Pancreas (tissue), 10 donors: Measurements from ENCODE around the gene BUB3. TPM values are rescaled to one million over a fixed set of nuclear protein-coding genes. Genes with fewer than 3 reads are reported as not detected.

Source experiments
- ATAC-seq, 4 donors: fragments of 200-7000 bp; cut with Tn5 transposase; one replicate each; pipeline versions ENCODE4 v1.8.0 to v1.9.1; 2020; ENCODE audit warnings: mild to moderate bottlenecking in 4 of 4, moderate library complexity in 4 of 4
- DNase-seq, 6 donors: peaks; one replicate each; pipeline ENCODE4 v3.0.0-alpha.2; 2020
- FAIRE-seq: peaks from 2 replicates; lab custom pipeline; 2012; peaks lifted over from hg19 to GRCh38; lab: Jason Lieb, UNC
- H3K27ac ChIP-seq, 4 donors: fragments of 200-600 bp; sonication (generic); 1 replicate in 3 of 4; 2 replicates in 1 of 4; pipeline versions ENCODE4 v1.5.0 to v1.8.0; 2020
- H3K27me3 ChIP-seq, 4 donors: fragments of 200-600 bp; one replicate each; pipeline ENCODE4 v1.8.0; 2021
- H3K36me3 ChIP-seq, 3 donors: fragments of 200-600 bp; sonication (generic) in 1 of 3; one replicate each; pipeline versions ENCODE4 v1.5.0 to v1.8.0; 2020 to 2021
- H3K4me1 ChIP-seq, 3 donors: fragments of 200-600 bp; one replicate each; pipeline ENCODE4 v1.8.0; 2021
- H3K4me3 ChIP-seq, 4 donors: fragments of 200-600 bp; sonication (generic) in 2 of 4; one replicate each; pipeline versions ENCODE4 v1.5.0 to v1.8.0; 2020 to 2021
- H3K9me3 ChIP-seq, 4 donors: fragments of 200-600 bp; one replicate each; pipeline ENCODE4 v1.8.0; 2021
- CTCF ChIP-seq, 4 donors: fragments of 200-600 bp; sonication (generic) in 3 of 4; IDR thresholded peaks; one replicate each; pipeline versions ENCODE4 v1.5.0 to v1.8.0; 2021; ENCODE audit warnings: antibody characterized with exemption in 4 of 4
- WGBS, 2 donors: extraction: QIAGEN DNeasy Blood & Tissue Kit; methylation state at CpG; one replicate each; pipeline ENCODE4 v1.1.7; 2013; 5-methylcytosine and 5-hydroxymethylcytosine counted together
- intact Hi-C, 3 donors: fragments of 100-400 bp; cut with DNase I; formaldehyde crosslinking; loops; one replicate each; pipeline versions ENCODE4 v1.11.1 to v1.14.2; 2022
- polyA plus RNA-seq, 2 donors: library from polyadenylated mRNA; stranded (reverse); fragments of 200-250 nt; gene quantifications; one replicate each; pipeline ENCODE4 v1.2.3, GENCODE V29; 2013
- total RNA-seq, 6 donors: library from RNA; stranded (reverse); fragmentation: NEBNext Ultra II Directional in 4 of 6; extraction: Animal tissue kit (Norgen Biotek cat#: 25700) in 4 of 6; gene quantifications; one replicate each; pipeline versions ENCODE4 v1.2.1 to v1.2.4, GENCODE V29; 2021 to 2023
- donor health status: healthy with polysubstance abuse.
- donor health status: DM: no; HTN: no; CAD: no; lungs with moderate emphysema.
- donor health status: DM: no; HTN: no; CAD: no.
- donor health status: control.
- donor health status: control.
- donor health status: Bipolar disorder and iron deficiency.
- donor health status: DM: yes; HTN: yes; CAD: no.
- donor health status: DM: no; HTN: no; CAD: no.
- donor health status: DM: no; HTN: no; CAD: no.
- donor health status: DM: yes; HTN: yes; CAD: no.

The BUB3 gene
- total and polyA plus RNA-seq, 8 donors = 10.0 to 33.8 (median 23.0) TPM

GRCh38 chr10:123158682-123159081 is 4.5 kb downstream of the BUB3 start:
- FAIRE-seq = no peak
- intact Hi-C loops = no loop called here
- Histone ChIP-seq H3K9me3 (no peaks in the 10 kb centered on the region), H3K27ac (no peak overlapping the region), H3K27me3 (no peaks in the 10 kb centered on the region), H3K4me3 (no peak overlapping the region), H3K36me3 (peaks cover 0 to 21% (median 3%) of the 10 kb centered on the region in 3 donors), H3K4me1 (peaks cover 3 to 7% (median 4%) of the 10 kb centered on the region in 3 donors)
- WGBS, 2 donors = 73 to 88% methylated on average over 1 of the region's 1 CpG
- no peak for DNase-seq
- no peak for TF ChIP-seq CTCF (IDR thresholded peaks at IDR 0.05)
- ATAC-seq = no peak

GRCh38 chr10:123160311-123160980 is 6.2 kb downstream of the BUB3 start:
- H3K4me1 ChIP-seq = peaks cover 0 to 5% (median 2%) of the 10 kb centered on the region in 3 donors
- intact Hi-C loops = no loop called here
- H3K36me3 ChIP-seq = peaks cover 0 to 37% (median 3%) of the 10 kb centered on the region in 3 donors
- no peak overlapping the region for H3K27ac ChIP-seq
- H3K9me3 ChIP-seq = no peaks in the 10 kb centered on the region
- no peak for TF ChIP-seq CTCF (IDR thresholded peaks at IDR 0.05)
- ATAC-seq (no peak), FAIRE-seq (no peak), DNase-seq (no peak)
- WGBS, 2 donors = 91 to 92% methylated on average over 11 of the region's 11 CpGs
- no peak overlapping the region for H3K4me3 ChIP-seq
- no peaks in the 10 kb centered on the region for H3K27me3 ChIP-seq

- DNase-seq = no peak
- no peak for FAIRE-seq
- no peak for ATAC-seq
- H3K4me1 ChIP-seq = no peaks in the 10 kb centered on the region
- TF ChIP-seq CTCF (IDR thresholded peaks at IDR 0.05) = no peak
- H3K4me3 ChIP-seq = no peak overlapping the region
- intact Hi-C loops = no loop called here
- WGBS, 2 donors = 97 to 98% methylated on average over 2 of the region's 2 CpGs
- H3K9me3 ChIP-seq = no peaks in the 10 kb centered on the region
- H3K27ac ChIP-seq = no peak overlapping the region
- peaks cover 0 to 37% (median 0%) of the 10 kb centered on the region in 3 donors for H3K36me3 ChIP-seq
- H3K27me3 ChIP-seq = no peaks in the 10 kb centered on the region
These were observed 10.1 kb downstream of the BUB3 start for GRCh38 chr10:123164319-123164718.

- no peaks in the 10 kb centered on the region for H3K4me1 ChIP-seq
- WGBS, 2 donors = 80 to 83% methylated on average over 4 of the region's 4 CpGs
- ATAC-seq = no peak
- no peaks in the 10 kb centered on the region for H3K9me3 ChIP-seq
- H3K36me3 ChIP-seq = peaks cover 0 to 37% (median 0%) of the 10 kb centered on the region in 3 donors
- TF ChIP-seq CTCF (IDR thresholded peaks at IDR 0.05) = no peak
- H3K27ac ChIP-seq = no peak overlapping the region
- no peaks in the 10 kb centered on the region for H3K27me3 ChIP-seq
- intact Hi-C loops = no loop called here
- H3K4me3 ChIP-seq = no peak overlapping the region
- FAIRE-seq = no peak
- DNase-seq = no peak
These were observed 11.4 kb downstream of the BUB3 start for GRCh38 chr10:123165445-123166072.

GRCh38 chr10:123166618-123167017 is 12.4 kb downstream of the BUB3 start:
- no peaks in the 10 kb centered on the region for H3K4me1 ChIP-seq
- FAIRE-seq (no peak), ATAC-seq (no peak), DNase-seq (no peak)
- intact Hi-C loops = no loop called here
- 94 to 99% methylated on average over 2 of the region's 2 CpGs for WGBS, 2 donors
- no peak overlapping the region for H3K27ac ChIP-seq
- H3K4me3 ChIP-seq = no peak overlapping the region
- peaks cover 0 to 37% (median 0%) of the 10 kb centered on the region in 3 donors for H3K36me3 ChIP-seq
- no peaks in the 10 kb centered on the region for H3K27me3 ChIP-seq
- TF ChIP-seq CTCF (IDR thresholded peaks at IDR 0.05) = no peak
- H3K9me3 ChIP-seq = no peaks in the 10 kb centered on the region
